Measurements from ENCODE around the gene APOBEC3A.
"Not testable (repeated sequence)": the region's sequence is repeated elsewhere in the genome, so short reads cannot be mapped to it uniquely, and the experiment has no call there.

Gene APOBEC3A

DNA sequence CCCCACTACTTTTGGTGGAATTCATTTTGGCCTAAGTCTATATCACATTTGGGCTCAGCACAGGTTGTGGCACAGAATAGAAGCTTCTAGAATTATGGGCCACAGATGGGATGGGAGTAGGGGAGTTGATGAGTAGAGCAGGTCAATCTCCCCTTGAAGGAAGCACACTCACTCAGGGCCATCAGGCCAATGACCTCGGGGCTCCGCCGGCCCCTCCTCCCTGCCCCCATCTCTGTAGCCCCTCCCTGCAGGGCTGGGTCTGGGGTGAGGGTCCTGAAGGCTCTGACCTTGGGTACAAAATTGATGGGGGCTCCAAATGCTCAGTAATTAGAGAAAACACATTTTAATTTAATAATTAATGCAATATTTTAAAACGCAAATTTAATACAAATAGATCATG lies 3.3 kb downstream of the APOBEC3A start:
- DNase-seq: not testable (repeated sequence)

DNA sequence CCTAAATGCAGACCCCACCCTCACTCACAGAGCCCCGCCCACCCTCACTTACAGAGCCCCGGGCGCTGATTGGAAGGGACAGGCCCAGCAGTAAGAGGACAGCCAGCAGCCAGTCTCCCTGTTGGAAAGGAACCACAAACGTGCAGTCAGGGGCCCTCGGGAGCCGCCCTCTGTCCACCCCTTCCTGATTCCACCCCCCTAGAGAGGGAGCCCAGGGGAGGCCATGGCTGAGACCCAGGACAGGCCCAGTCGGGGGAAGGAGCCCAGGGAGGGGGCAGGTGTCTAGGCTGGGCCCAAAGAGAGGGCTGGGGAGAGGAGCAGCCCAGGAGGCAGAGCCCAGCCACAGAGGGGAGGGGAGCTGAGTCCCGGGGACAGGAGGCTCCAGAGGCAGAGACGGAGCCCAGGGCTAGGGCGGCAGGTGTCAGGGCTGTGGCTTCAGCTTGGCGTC lies 5.9 kb downstream of the APOBEC3A start:
- not testable (repeated sequence) for DNase-seq

- no peak for DNase-seq
These were observed 6.5 kb downstream of the APOBEC3A start for GRCh38 chr22:38963872-38964271.

DNA sequence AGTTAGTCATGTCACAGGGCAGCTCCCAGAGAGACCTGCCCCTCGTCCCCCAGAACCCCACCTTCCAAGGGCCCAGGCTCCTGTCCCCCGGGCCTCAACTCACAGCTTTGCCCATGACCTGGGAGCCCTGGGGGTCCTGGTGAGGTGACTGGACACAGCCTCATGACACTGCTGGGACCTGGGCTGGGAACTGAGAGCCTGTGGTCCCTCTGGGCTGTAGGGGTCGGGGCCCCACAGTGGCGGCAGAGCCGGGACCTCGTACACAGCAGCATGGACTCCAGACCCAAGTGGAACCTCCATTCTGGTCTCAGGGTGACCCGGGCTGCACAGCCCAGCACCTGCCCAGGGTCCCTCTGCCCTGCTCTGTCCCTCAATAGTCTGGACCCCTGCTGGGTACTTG lies 6.9 kb downstream of the APOBEC3A start:
- DNase-seq: no peak

GRCh38 chr22:38964989-38965388 lies 7.6 kb downstream of the APOBEC3A start:
- DNase-seq: no peak

GRCh38 chr22:38965614-38966379 lies 8.4 kb downstream of the APOBEC3A start:
- DNase-seq: no peak

- no peak for DNase-seq
These were observed 8.9 kb downstream of the APOBEC3A start for GRCh38 chr22:38966380-38966702.

GRCh38 chr22:38966942-38967341 lies 9.5 kb downstream of the APOBEC3A start:
- DNase-seq: no peak

- DNase-seq: no peak
These were observed 10.3 kb downstream of the APOBEC3A start for GRCh38 chr22:38967451-38968450.

DNA sequence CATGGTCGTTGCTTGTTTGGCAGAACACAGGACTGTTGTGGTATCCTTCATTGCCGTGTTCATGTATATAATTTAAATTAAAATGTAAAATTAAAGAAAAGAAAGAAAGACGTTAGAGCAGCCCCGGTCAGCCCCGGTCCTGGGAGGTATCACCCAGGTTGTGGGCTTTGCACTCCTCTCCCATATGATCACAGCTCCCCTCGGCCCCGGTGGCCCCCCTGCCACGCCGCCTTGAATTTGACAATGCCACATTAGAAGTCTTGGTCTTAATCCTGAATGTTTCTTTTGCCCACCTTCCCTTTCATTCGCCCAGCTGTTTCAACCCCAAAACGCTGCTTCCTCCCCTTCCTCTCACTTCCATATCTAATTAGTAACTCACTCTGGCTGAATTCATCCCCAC lies 11.4 kb downstream of the APOBEC3A start:
- no peak for DNase-seq

- no peak for DNase-seq
These were observed 13.1 kb downstream of the APOBEC3A start for GRCh38 chr22:38970551-38970950.

- DNase-seq: no peak
These were observed 13.8 kb downstream of the APOBEC3A start for GRCh38 chr22:38971202-38971601.

DNA sequence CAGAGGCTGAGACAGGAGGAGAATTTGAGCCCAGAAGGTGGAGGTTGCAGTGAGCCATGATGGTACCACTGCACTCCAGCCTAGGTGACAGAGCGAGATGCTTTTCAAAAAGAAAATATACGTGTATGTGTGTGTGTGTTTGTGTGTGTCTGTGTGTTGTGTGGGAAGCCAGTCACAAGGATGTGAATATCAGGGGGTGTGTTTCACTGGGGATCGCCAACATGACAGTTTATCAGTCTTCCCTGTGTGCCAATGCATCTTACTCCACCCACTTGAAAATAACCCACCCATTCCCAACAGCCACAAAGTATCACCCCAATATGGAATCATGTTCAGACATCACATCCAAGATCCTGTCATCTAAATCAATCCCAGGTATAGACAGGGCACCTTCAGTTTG lies 14.4 kb downstream of the APOBEC3A start:
- DNase-seq: no peak

DNA sequence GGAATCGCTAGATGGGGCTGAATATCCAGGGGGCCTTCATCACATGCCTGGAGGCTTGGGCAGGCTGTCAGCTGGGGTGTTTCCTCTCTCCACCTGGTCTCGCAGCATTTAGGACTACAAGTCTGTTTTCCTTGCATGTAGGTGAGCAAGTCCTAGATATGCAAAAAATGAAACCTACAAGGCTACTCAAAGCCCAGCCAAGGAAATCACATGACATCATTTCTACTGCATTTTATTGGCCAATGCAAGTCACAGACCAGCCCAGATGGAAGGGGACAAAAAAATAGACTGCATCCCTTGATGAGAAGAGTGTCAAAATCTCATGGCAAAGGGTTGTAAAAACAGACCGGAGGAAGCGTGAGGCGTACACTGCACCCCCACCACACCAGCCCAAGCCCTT lies 15.1 kb downstream of the APOBEC3A start:
- DNase-seq: no peak

- DNase-seq: peak; percentile 63
These were observed 16.1 kb downstream of the APOBEC3A start for GRCh38 chr22:38973289-38974169.

GRCh38 chr22:38974170-38974825 lies 16.9 kb downstream of the APOBEC3A start:
- DNase-seq: no peak

- no peak for DNase-seq
These were observed 17.4 kb downstream of the APOBEC3A start for GRCh38 chr22:38974826-38975175.

GRCh38 chr22:38977289-38977688 lies 19.9 kb downstream of the APOBEC3A start:
- DNase-seq: not testable (repeated sequence)

GRCh38 chr22:38980587-38980986 lies 23.2 kb downstream of the APOBEC3A start:
- DNase-seq: not testable (repeated sequence)

DNA sequence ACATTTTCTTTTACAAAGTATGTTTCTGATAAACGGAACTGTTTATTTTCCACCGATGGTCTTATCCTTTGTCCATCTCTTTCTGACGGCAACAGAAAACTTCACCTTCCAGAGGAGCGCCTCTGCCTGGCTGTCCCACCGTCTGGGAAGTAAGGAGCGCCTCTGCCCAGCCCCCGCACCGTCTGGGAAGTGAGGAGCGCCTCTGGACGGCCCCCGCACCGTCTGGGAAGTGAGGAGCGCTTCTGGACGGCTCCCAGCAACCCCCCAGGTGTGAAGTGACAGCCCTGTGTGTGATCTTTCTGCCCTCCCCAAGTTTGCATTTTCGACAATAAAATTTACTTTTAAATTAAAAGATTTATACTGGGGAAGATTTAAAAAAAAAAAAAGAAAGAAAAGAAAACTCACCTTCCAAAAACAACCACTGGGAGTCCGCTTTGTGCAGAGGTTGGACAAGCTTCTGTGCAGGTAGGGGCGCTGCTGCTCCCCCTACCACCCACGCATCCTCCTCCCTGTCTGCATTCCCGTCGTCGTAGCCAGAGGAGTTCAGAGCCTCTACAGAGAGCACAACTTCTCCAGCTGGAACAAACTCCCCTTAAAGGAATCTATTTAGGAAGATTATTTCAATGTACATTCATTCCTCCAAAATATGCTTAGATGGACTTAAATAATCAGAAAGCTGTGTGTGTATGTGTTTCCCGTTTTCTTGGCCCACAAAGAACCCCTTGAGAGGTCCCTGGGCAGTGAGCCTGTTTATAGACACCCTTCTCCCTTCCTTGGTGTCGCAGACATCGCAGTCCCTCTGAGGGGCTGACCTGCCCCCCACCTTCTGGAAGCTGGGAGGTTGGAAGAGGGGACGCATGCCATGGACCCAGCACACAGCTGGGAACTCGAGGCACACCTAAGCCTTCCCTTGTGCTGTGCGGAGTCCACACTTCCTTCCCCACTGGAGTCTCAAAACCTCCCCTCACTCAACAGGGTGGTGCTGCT lies 23.9 kb downstream of the APOBEC3A start:
- DNase-seq: peak; percentile 25
